MCF 10A (cell line): ENCODE results near the gene NRBP1. TPM values are rescaled to one million over a fixed set of nuclear protein-coding genes. Genes with fewer than 3 reads are reported as not detected.

ENCODE experiments used
- BruUV-seq: library from RNA; stranded (reverse); fragments of 400-500 nt; replicated peaks from 2 replicates; lab custom pipeline; 2021; lab: Mats Ljungman, UMichigan
- CTCF ChIA-PET: fragments of 300-600 bp; sonication (Branson Sonifier 250); formaldehyde crosslinking; extraction: SDS; loops from one replicate; lab custom pipeline; 2021; ENCODE audit warnings: antibody characterized with exemption, inconsistent platforms; lab: Yijun Ruan, JAX
- POLR2A ChIA-PET: fragments of 300-600, 350-650 bp; sonication (Branson Sonifier 250); formaldehyde crosslinking; extraction: SDS; loops from one replicate; lab custom pipeline; 2020; ENCODE audit warnings: antibody characterized with exemption, inconsistent platforms; lab: Yijun Ruan, JAX
- DNase-seq: peaks from one replicate; pipeline ENCODE4 v3.0.0-alpha.2; 2018; ENCODE audit not compliant: unreplicated experiment
- H3K27ac Mint-ChIP-seq: one replicate; pipeline ENCODE4 v1.8.0; 2022; ENCODE audit warnings: mild to moderate bottlenecking, low read depth, mixed read lengths; ENCODE audit not compliant: unreplicated experiment
- H3K27me3 Mint-ChIP-seq: one replicate; pipeline ENCODE4 v1.8.0; 2022; ENCODE audit warnings: mixed read lengths; ENCODE audit not compliant: insufficient read depth, unreplicated experiment
- H3K36me3 Mint-ChIP-seq: one replicate; pipeline ENCODE4 v1.8.0; 2022; ENCODE audit warnings: mild to moderate bottlenecking, moderate library complexity, mixed read lengths; ENCODE audit not compliant: insufficient read depth, unreplicated experiment
- H3K4me1 Mint-ChIP-seq: one replicate; pipeline ENCODE4 v1.8.0; 2022; ENCODE audit warnings: mixed read lengths; ENCODE audit not compliant: insufficient read depth, unreplicated experiment
- H3K4me3 Mint-ChIP-seq: one replicate; pipeline ENCODE4 v1.8.0; 2022; ENCODE audit warnings: mild to moderate bottlenecking, moderate library complexity, mixed read lengths; ENCODE audit not compliant: unreplicated experiment
- H3K9me3 Mint-ChIP-seq: one replicate; pipeline ENCODE4 v1.8.0; 2022; ENCODE audit warnings: mixed read lengths; ENCODE audit not compliant: unreplicated experiment
- CTCF ChIP-seq: fragments of 200-600 bp; IDR thresholded peaks from one replicate; pipeline ENCODE4 v1.8.0; 2022; ENCODE audit warnings: antibody characterized with exemption, mild to moderate bottlenecking; ENCODE audit not compliant: unreplicated experiment
- intact Hi-C: fragments of 100-400 bp; cut with micrococcal nuclease; formaldehyde crosslinking; loops from 2 replicates; pipeline ENCODE4 v1.14.1; 2022
- total RNA-seq: library from RNA; stranded (reverse); gene quantifications from 2 replicates; pipeline ENCODE4 v1.2.3, GENCODE V29; 2022

Gene NRBP1
- total RNA-seq, 1 experiment from 2014 or later = 79.5 TPM

- H3K9me3 Mint-ChIP-seq = no peaks in the 10 kb centered on the region
- BruUV-seq = no TSS peak
- no peak overlapping the region for H3K4me3 Mint-ChIP-seq
- ChIA-PET POLR2A (interaction anchor here (1.5 kb wide), 1 partner anchor 19 kb away, joined by 4 read pairs; no protein-coding TSS in a partner anchor), CTCF (interaction anchor here (0.7 to 1.3 kb wide), 2 partner anchors 17 to 339 kb away, joined by 3 to 4 read pairs; no protein-coding TSS in a partner anchor)
- TF ChIP-seq CTCF = no peak
- H3K27me3 Mint-ChIP-seq = no peaks in the 10 kb centered on the region
- no peak for DNase-seq
- intact Hi-C loops = no loop called here
- H3K36me3 Mint-ChIP-seq = peaks cover 6% of the 10 kb centered on the region
- no peaks in the 10 kb centered on the region for H3K4me1 Mint-ChIP-seq
- H3K27ac Mint-ChIP-seq = no peak overlapping the region
These were observed 37.4 kb upstream of the NRBP1 start for GRCh38 chr2:27390822-27391679.

GRCh38 chr2:27393225-27393624 lies 35.2 kb upstream of the NRBP1 start:
- ChIA-PET CTCF (no interaction called here), POLR2A (interaction anchor here (1.0 kb wide), 1 partner anchor 12 kb away, joined by 3 read pairs; no protein-coding TSS in a partner anchor)
- no peak overlapping the region for H3K27ac Mint-ChIP-seq
- no peak for TF ChIP-seq CTCF
- peaks cover 6% of the 10 kb centered on the region for H3K36me3 Mint-ChIP-seq
- intact Hi-C loops = no loop called here
- H3K4me3 Mint-ChIP-seq = no peak overlapping the region
- no peaks in the 10 kb centered on the region for H3K27me3 Mint-ChIP-seq
- no peak for DNase-seq
- no peaks in the 10 kb centered on the region for H3K9me3 Mint-ChIP-seq
- no peaks in the 10 kb centered on the region for H3K4me1 Mint-ChIP-seq
- no TSS peak for BruUV-seq

GRCh38 chr2:27398962-27399361 lies 29.5 kb upstream of the NRBP1 start:
- no peaks in the 10 kb centered on the region for H3K27me3 Mint-ChIP-seq
- H3K36me3 Mint-ChIP-seq = peaks cover 8% of the 10 kb centered on the region
- intact Hi-C loops = no loop called here
- CTCF ChIA-PET = no interaction called here
- TF ChIP-seq CTCF = no peak
- BruUV-seq = no TSS peak
- H3K9me3 Mint-ChIP-seq = no peaks in the 10 kb centered on the region
- no peak overlapping the region for H3K27ac Mint-ChIP-seq
- POLR2A ChIA-PET = interaction anchor here (2.1 kb wide), 1 partner anchor 10 kb away, joined by 6 read pairs; no protein-coding TSS in a partner anchor
- peaks cover 9% of the 10 kb centered on the region for H3K4me1 Mint-ChIP-seq
- no peak overlapping the region for H3K4me3 Mint-ChIP-seq
- DNase-seq = no peak
